Aorta (tissue), 5 donors: ENCODE measurements around the gene RAD1. TPM values are rescaled to one million over a fixed set of nuclear protein-coding genes. Genes with fewer than 3 reads are reported as not detected.
A peak's percentile ranks its signal among the peaks of the same experiment; 100 is the strongest.

Experiments
- ATAC-seq: fragments of 200-7000 bp; cut with Tn5 transposase; one replicate; pipeline ENCODE4 v1.9.1; 2022; ENCODE audit warnings: moderate library complexity; ENCODE audit not compliant: low FRiP score
- DNase-seq, 2 donors: peaks; one replicate each; pipeline ENCODE4 v3.0.0-alpha.2; 2020
- H3K27ac ChIP-seq, 2 donors: one replicate each; pipeline ENCODE4 v1.5.1; 2013; ENCODE audit warnings: low read length in 2 of 2, mild to moderate bottlenecking in 2 of 2, moderate library complexity in 2 of 2, control low read depth in 1 of 2, inconsistent platforms in 1 of 2, low read depth in 1 of 2
- H3K27me3 ChIP-seq, 2 donors: one replicate each; pipeline ENCODE4 v1.6.1; 2013; ENCODE audit warnings: control low read depth in 1 of 2, low read length in 1 of 2, mild to moderate bottlenecking in 1 of 2, moderate library complexity in 1 of 2; ENCODE audit not compliant: insufficient read depth in 2 of 2, control insufficient read depth in 1 of 2
- H3K36me3 ChIP-seq, 2 donors: one replicate each; pipeline ENCODE4 v1.6.1; 2013; ENCODE audit warnings: control low read depth in 1 of 2, low read length in 1 of 2, mild to moderate bottlenecking in 1 of 2; ENCODE audit not compliant: insufficient read depth in 2 of 2, control insufficient read depth in 1 of 2
- H3K4me1 ChIP-seq, 2 donors: one replicate each; pipeline ENCODE4 v1.6.1; 2013; ENCODE audit warnings: low read length in 2 of 2, control low read depth in 1 of 2, mild to moderate bottlenecking in 1 of 2, moderate library complexity in 1 of 2; ENCODE audit not compliant: insufficient read depth in 2 of 2, control insufficient read depth in 1 of 2
- H3K4me3 ChIP-seq, 2 donors: one replicate each; pipeline ENCODE4 v1.5.1; 2013; ENCODE audit warnings: low read length in 2 of 2, control low read depth in 1 of 2, mild to moderate bottlenecking in 1 of 2
- H3K9me3 ChIP-seq: one replicate; pipeline ENCODE4 v1.6.1; 2013; ENCODE audit warnings: mild to moderate bottlenecking, low read length; ENCODE audit not compliant: control insufficient read depth
- WGBS, 2 donors: extraction: QIAGEN DNeasy Blood & Tissue Kit; methylation state at CpG; one replicate each; pipeline ENCODE4 v1.1.7; 2013; 5-methylcytosine and 5-hydroxymethylcytosine counted together
- intact Hi-C, 2 donors: fragments of 100-400 bp; cut with DNase I; formaldehyde crosslinking; loops; one replicate each; pipeline versions ENCODE4 v1.14.2 to v1.15.0; 2022
- polyA plus RNA-seq, 2 donors: library from polyadenylated mRNA; stranded (reverse); fragments of 200-250 nt; gene quantifications; one replicate each; pipeline ENCODE4 v1.2.3, GENCODE V29; 2013
- total RNA-seq, 2 donors: library from RNA; stranded (reverse); fragmentation: NEBNext Ultra II Directional; extraction: Animal tissue kit (Norgen Biotek cat#: 25700); gene quantifications; one replicate each; pipeline ENCODE4 v1.2.1, GENCODE V29; 2021
- donor health status: healthy with polysubstance abuse.
- donor health status: Bipolar disorder and iron deficiency.
- donor health status: DM: no; HTN: no; CAD: no.
- donor health status: DM: no; HTN: no; CAD: no.
- donor health status: DM: yes; HTN: yes; CAD: no.

Gene RAD1
- total and polyA plus RNA-seq, 4 donors = 17.9 to 21.2 (median 19.3) TPM

GRCh38 chr5:34891981-34892380 lies 23.3 kb downstream of the RAD1 start:
- Histone ChIP-seq H3K9me3 (no peaks in the 10 kb centered on the region), H3K4me1 (peaks cover 0 to 3% of the 10 kb centered on the region in 2 donors), H3K36me3 (no peaks in the 10 kb centered on the region), H3K27ac (no peak overlapping the region), H3K27me3 (no peaks in the 10 kb centered on the region), H3K4me3 (peak overlapping the region in 1 of 2 donors; percentile 34)
- 12 to 19% methylated on average over 5 of the region's 5 CpGs for WGBS, 2 donors
- ATAC-seq (no peak), DNase-seq (no peak)
- intact Hi-C loops = loop anchor here in 1 of 2 donors (10.0 kb wide), 1 partner anchor 237 kb away; the partner anchor contains the start of gene RAI14

DNA sequence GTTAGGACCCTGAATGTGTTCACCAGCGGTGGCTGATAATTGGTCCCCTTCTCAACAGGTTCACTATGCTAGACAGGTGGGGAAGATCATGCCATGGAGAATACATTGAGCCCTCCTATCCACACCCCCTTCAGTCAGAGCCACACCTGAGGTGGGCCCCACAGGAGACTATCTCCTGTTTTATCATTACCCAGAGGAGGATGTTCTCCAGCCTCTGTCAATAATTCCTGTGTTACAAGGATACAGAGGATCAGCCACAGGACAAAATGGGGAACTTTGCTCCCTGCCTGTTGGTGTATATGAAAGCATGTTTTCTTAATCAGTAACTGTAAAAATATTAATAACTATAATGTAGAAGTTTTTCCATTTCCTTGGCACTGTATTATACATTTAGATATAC lies 25.9 kb downstream of the RAD1 start:
- WGBS, 2 donors = 93 to 99% methylated on average over 1 of the region's 1 CpG

DNA sequence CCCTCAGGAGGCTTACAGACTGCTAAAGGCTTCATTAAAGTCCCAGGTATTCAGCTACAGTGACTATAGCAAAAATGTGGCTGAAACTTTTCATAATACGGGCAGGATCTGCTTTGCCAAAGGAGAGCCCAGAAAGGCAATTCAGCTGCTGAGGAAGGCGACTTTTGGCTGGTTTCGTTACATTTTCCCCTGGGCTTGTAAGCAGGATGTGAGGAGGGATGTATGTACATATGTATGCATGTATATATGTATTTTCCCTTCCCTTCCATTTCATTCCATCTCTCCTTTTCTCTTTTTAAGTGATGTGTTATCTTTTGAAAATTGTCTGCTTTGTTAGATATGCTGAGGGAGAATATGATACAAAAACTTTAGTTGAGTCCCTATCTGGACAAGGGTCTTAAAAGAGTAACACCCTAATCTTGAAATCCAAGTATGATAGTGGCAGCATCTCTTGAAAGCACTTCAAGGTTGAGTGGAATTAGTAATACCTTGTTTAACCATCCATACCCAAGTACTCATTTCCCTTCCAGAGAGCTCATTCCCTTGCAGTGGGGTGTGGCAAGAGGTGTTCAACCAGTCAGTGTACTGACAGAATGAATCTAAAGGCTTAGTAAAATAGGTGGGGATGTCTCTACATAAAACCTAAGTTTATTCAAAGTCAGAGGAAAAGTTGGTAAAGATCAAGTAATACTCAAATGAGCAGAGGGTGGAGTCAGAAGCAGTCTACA lies 28.7 kb downstream of the RAD1 start:
- H3K4me1 ChIP-seq = no peaks in the 10 kb centered on the region
- ATAC-seq (no peak), DNase-seq (no peak)
- H3K27ac ChIP-seq = no peak overlapping the region
- H3K4me3 ChIP-seq = no peak overlapping the region
- 89 to 92% methylated on average over 3 of the region's 3 CpGs for WGBS, 2 donors
- H3K9me3 ChIP-seq = no peaks in the 10 kb centered on the region
- no peaks in the 10 kb centered on the region for H3K36me3 ChIP-seq
- intact Hi-C loops = no loop called here
- no peaks in the 10 kb centered on the region for H3K27me3 ChIP-seq

More for the DNA sequence above, 25.9 kb downstream of the RAD1 start:
- no peaks in the 10 kb centered on the region for H3K9me3 ChIP-seq
- DNase-seq = no peak
- no peak for ATAC-seq
- no peak overlapping the region for H3K4me3 ChIP-seq
- intact Hi-C loops = no loop called here
- no peak overlapping the region for H3K27ac ChIP-seq
- H3K36me3 ChIP-seq = no peaks in the 10 kb centered on the region
- peaks cover 0 to 3% of the 10 kb centered on the region in 2 donors for H3K4me1 ChIP-seq
- no peaks in the 10 kb centered on the region for H3K27me3 ChIP-seq

GRCh38 chr5:34881246-34881645 lies 34.1 kb downstream of the RAD1 start:
- no peaks in the 10 kb centered on the region for H3K36me3 ChIP-seq
- DNase-seq = no peak
- H3K27me3 ChIP-seq = no peaks in the 10 kb centered on the region
- H3K4me1 ChIP-seq = no peaks in the 10 kb centered on the region
- intact Hi-C loops = no loop called here
- no peak overlapping the region for H3K27ac ChIP-seq
- ATAC-seq = no peak
- H3K9me3 ChIP-seq = no peaks in the 10 kb centered on the region
- H3K4me3 ChIP-seq = no peak overlapping the region

- ATAC-seq = no peak
- Histone ChIP-seq H3K9me3 (peaks cover 2% of the 10 kb centered on the region), H3K27ac (no peak overlapping the region), H3K4me1 (no peaks in the 10 kb centered on the region), H3K36me3 (no peaks in the 10 kb centered on the region), H3K27me3 (peaks cover 0 to 2% of the 10 kb centered on the region in 2 donors), H3K4me3 (no peak overlapping the region)
- no peak for DNase-seq
- intact Hi-C loops = no loop called here
These were observed 39.0 kb downstream of the RAD1 start for GRCh38 chr5:34876275-34876674.

DNA sequence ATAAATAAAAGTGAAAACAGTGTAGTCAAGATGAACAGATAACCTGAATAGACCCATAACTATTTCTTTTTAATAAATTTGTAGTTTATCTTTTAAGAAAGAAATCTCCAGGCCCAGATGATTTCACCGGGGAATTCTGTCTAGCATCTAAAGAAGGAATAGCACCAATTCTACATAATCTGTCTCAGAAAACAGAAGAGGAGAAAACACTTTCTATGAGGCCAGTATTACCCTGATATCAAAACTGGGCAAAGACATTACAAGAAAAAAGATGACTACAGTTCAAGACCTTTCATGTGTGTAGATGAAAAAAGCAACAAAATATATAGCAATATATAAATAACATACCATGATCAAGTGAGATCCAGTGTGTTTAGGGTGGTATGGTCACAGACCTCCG lies 44.9 kb downstream of the RAD1 start:
- ATAC-seq (no peak), DNase-seq (no peak)
- Histone ChIP-seq H3K36me3 (no peaks in the 10 kb centered on the region), H3K4me1 (peaks cover 0 to 6% of the 10 kb centered on the region in 2 donors), H3K27me3 (peaks cover 0 to under 1% of the 10 kb centered on the region in 2 donors), H3K4me3 (no peak overlapping the region), H3K9me3 (peaks cover under 1% of the 10 kb centered on the region), H3K27ac (no peak overlapping the region)
- 94 to 98% methylated on average over 2 of the region's 2 CpGs for WGBS, 2 donors
- intact Hi-C loops = no loop called here

- no peak for ATAC-seq
- 94 to 95% methylated on average over 1 of the region's 1 CpG for WGBS, 2 donors
- Histone ChIP-seq H3K4me1 (peaks cover 0 to 6% of the 10 kb centered on the region in 2 donors), H3K4me3 (no peak overlapping the region), H3K36me3 (no peaks in the 10 kb centered on the region), H3K27ac (no peak overlapping the region), H3K27me3 (no peaks in the 10 kb centered on the region), H3K9me3 (no peaks in the 10 kb centered on the region)
- intact Hi-C loops = no loop called here
- no peak for DNase-seq
These were observed 46.0 kb downstream of the RAD1 start for GRCh38 chr5:34869256-34869655.

- 94 to 95% methylated on average over 1 of the region's 1 CpG for WGBS, 2 donors
- DNase-seq (no peak), ATAC-seq (no peak)
- Histone ChIP-seq H3K27ac (no peak overlapping the region), H3K4me1 (peaks cover 0 to 6% of the 10 kb centered on the region in 2 donors), H3K9me3 (no peaks in the 10 kb centered on the region), H3K36me3 (no peaks in the 10 kb centered on the region), H3K4me3 (no peak overlapping the region), H3K27me3 (no peaks in the 10 kb centered on the region)
- intact Hi-C loops = no loop called here
These were observed 46.5 kb downstream of the RAD1 start for GRCh38 chr5:34868791-34869190.

- H3K36me3 ChIP-seq = no peaks in the 10 kb centered on the region
- no peaks in the 10 kb centered on the region for H3K9me3 ChIP-seq
- 31 to 44% methylated on average over 3 of the region's 3 CpGs for WGBS, 2 donors
- no peak overlapping the region for H3K27ac ChIP-seq
- H3K4me1 ChIP-seq = peaks cover 0 to 6% of the 10 kb centered on the region in 2 donors
- ATAC-seq = no peak
- no peak for DNase-seq
- intact Hi-C loops = no loop called here
- no peaks in the 10 kb centered on the region for H3K27me3 ChIP-seq
- no peak overlapping the region for H3K4me3 ChIP-seq
These were observed 47.6 kb downstream of the RAD1 start for GRCh38 chr5:34867660-34868059.
